Placental pericyte (primary cell): ENCODE data around the gene CHMP3. TPM values are rescaled to one million over a fixed set of nuclear protein-coding genes. Genes with fewer than 3 reads are reported as not detected.

Experiments
- small RNA-seq: library from RNA; depleted of rRNA; stranded (forward); fragments of <200 nt; gene quantifications from one replicate; pipeline ENCODE3, GENCODE V24; 2012; ENCODE audit warnings: low replicate concordance
- total RNA-seq: library from RNA; depleted of rRNA; stranded (reverse); fragments of >200 nt; gene quantifications from 2 replicates; pipeline ENCODE4 v1.2.3, GENCODE V29; 2012

CHMP3 gene
- 52.8 and 69.8 TPM in 2 replicates for total RNA-seq

DNA sequence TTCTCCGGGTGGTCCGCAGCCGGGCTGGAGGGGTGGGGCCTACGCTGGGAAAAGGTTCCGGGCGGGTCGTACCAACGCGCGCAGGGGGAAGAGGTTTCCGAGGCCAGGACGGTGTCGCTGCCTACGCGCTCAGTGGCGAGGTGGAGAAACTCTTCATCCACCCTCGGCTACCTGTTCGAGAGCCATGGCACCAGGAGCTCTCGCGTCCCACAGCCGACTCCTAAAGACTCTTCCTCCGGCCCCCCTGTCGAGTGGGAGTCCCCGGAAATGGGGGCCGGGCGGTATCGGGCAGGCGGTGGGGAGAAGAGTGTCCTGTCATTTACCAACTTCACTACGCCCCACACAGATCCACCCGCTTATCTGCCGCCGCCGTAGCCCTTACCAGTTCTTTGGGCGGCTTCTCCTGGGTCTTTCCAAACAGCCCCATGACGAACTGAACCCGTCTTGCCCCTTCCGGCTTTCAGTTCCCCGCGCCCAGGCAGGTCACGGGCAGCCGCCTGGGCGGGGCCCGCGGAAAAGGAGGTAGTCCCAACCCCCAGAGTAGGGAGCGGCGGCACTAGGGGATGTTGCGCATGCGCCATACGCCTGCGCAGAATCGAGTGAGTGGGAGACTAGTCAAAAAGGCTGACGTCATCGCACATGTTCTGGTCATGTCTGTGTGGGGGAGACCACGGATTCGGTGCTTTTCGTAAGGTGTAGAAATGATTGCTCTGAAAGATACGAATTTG lies at the start of gene CHMP3:
Gene CHMP3, minus strand, starts transcription at position 522 of the 728 bp plus-strand sequence. Its CDS starts 95 bp downstream, at position 427.

Small RNA genes lying within 50 kb of the gene (small RNA-seq; reads per million reads assigned to genes)
- not detected for gene RNU6-640P

Other genes starting within 250 kb of the CHMP3 start
- gene REEP1, start 225.8 kb downstream of the CHMP3 start, total RNA-seq: not detected in 2 replicates
- gene KDM3A, start 122.1 kb downstream of the CHMP3 start, total RNA-seq: 16.0 and 27.8 TPM in 2 replicates
- gene RNF103, start 60.4 kb upstream of the CHMP3 start, total RNA-seq: 15.5 and 17.1 TPM in 2 replicates
- 14.9 and 23.9 TPM in 2 replicates for gene RMND5A, start 156.8 kb upstream of the CHMP3 start, total RNA-seq
- gene CD8A, start 227.5 kb upstream of the CHMP3 start, total RNA-seq: not detected in 2 replicates